ENCODE measurements around the gene PLA2G2F. TPM values are rescaled to one million over a fixed set of nuclear protein-coding genes. Genes with fewer than 3 reads are reported as not detected.
A peak's percentile ranks its signal among the peaks of the same experiment; 100 is the strongest.

Gene PLA2G2F
- total and polyA plus RNA-seq, 4 donors, result 0.03 to 0.13 TPM; not detected in 2

DNA sequence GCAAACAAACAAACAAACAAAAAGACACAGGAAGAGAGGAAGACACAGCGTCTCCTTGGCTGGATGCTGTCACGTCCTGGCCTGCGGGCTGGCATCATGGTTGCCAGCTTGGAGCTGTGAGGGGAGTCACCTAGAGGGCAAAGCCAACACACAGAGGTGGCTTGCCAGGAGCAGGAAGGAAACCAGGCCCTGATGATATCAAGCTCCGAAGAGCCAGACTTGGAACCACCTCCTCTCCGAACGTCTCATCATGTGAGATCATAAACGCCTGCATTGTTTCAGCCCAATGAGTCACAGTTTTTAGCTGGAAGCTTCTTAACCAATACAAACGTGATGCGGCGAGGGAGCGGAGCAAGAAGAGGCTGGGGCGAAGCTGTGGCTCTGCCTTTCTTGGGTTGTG, 28.4 kb upstream of the PLA2G2F start:
- no peaks in the 10 kb centered on the region for H3K36me3 ChIP-seq (ENCODE audit: control insufficient read depth in 1 of 2, insufficient read depth in 2 of 2, low read length in 1 of 2)
- H3K4me3 ChIP-seq (ENCODE audit: low read length in 2 of 2), result no peak overlapping the region
- intact Hi-C loops (cut with DNase I), result no loop called here
- ATAC-seq (ENCODE audit: low FRiP score), result peak; percentile 17
- no peaks in the 10 kb centered on the region for H3K4me1 ChIP-seq (ENCODE audit: control insufficient read depth in 1 of 2, insufficient read depth in 2 of 2, low read length in 2 of 2)
- H3K27me3 ChIP-seq (ENCODE audit: control insufficient read depth in 1 of 2, insufficient read depth in 2 of 2, low read length in 1 of 2), result no peaks in the 10 kb centered on the region
- H3K9me3 ChIP-seq (ENCODE audit: control insufficient read depth, low read length), result no peaks in the 10 kb centered on the region
- H3K27ac ChIP-seq (ENCODE audit: low read depth in 1 of 2, low read length in 2 of 2), result no peak overlapping the region
- peak in 1 of 2 donors; percentile 51 for DNase-seq
- 85 to 86% methylated on average over 12 of the region's 12 CpGs for WGBS, 2 donors

DNA sequence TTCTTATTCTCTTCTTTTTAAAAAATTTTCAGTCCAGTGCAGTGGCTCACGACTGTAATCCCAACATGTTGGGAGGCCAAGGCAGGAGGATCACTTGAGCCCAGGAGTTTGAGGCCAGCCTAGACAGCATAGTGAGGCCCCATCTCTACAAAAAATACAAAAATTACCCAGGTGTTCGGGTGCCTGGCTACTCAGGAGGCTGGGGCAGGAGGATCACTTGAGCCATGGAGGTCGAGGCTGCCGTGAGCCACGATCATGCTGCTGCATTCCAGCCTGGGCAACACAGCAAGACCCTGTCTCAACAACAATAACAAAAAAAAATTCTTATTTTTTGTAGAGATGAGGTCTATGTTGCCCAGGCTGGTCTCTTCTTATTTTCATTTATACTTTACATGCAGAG, 27.7 kb upstream of the PLA2G2F start:
- no peaks in the 10 kb centered on the region for H3K9me3 ChIP-seq (ENCODE audit: control insufficient read depth, low read length)
- peak in 1 of 2 donors; percentile 26 for DNase-seq
- intact Hi-C loops (cut with DNase I), result no loop called here
- WGBS, 2 donors, result 93 to 94% methylated on average over 5 of the region's 5 CpGs
- H3K27ac ChIP-seq (ENCODE audit: low read depth in 1 of 2, low read length in 2 of 2), result no peak overlapping the region
- H3K4me1 ChIP-seq (ENCODE audit: control insufficient read depth in 1 of 2, insufficient read depth in 2 of 2, low read length in 2 of 2), result no peaks in the 10 kb centered on the region
- no peaks in the 10 kb centered on the region for H3K36me3 ChIP-seq (ENCODE audit: control insufficient read depth in 1 of 2, insufficient read depth in 2 of 2, low read length in 1 of 2)
- H3K27me3 ChIP-seq (ENCODE audit: control insufficient read depth in 1 of 2, insufficient read depth in 2 of 2, low read length in 1 of 2), result no peaks in the 10 kb centered on the region
- H3K4me3 ChIP-seq (ENCODE audit: low read length in 2 of 2), result no peak overlapping the region
- no peak for ATAC-seq (ENCODE audit: low FRiP score)

DNA sequence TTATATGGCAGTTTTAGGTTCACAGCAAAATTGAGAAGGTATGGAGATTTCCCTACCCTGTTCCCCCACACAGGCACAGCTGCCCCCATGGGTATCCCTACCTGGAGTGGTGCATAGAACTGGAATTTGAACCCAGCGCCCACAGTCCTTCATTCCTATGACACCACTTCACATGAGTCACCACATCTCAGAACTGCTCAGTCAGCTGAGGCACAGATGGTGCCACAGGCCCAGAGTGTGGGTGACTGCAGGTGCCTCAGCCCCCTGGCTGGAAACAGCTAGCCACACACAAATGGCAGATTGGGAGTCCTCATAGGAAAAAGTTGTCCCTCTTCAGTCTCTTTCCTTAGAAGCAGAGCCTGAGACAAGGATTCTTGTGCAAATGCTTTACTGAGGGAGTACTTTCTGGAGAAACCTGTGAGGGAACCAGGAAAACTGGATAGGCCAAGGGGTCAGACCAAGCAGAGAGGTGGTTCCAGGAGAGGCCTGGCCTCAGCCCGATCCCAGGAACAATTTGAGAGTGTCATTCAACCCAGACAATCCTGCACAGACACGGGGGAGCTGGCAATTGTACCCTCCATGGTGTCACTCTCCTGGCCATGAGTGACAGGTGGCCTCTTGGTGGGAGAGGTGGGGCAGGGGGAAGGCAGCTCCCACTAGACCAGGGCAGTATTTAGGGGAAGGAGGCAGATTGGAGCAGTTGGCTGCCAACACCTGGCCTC, 26.7 kb upstream of the PLA2G2F start:
- 87 to 89% methylated on average over 3 of the region's 3 CpGs for WGBS, 2 donors
- intact Hi-C loops (cut with DNase I), result no loop called here

DNA sequence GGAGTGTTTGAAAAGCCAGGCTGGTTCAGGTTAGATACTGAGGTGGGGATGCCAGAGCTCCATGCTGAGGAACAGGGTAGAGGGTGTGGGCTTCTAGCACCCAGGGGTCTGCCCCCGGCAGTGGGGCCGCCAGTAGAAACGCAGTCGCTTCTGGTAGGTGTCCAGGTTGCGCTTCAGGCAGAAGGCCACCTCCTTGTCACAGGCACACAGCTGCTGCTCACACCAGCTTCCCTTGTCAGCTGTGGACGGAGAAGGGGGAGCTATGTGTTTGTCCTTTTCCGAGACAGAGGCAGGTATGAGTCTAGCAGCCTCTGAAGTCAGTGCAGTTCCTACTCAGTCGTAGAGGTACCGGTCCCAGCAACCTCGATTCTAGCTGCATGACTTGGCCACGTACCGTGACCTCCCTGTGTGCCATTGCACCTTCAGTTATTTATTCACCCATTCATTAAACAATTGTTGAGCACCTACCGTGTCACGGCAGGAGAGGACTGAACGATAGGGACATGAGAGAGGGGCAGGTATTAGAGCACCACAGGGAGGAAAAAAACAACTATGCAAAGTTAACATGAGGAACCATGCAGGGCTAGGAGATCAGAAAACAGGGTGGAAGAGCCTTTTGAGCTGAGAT, 25.0 kb upstream of the PLA2G2F start:
- Histone ChIP-seq H3K4me1 (ENCODE audit: control insufficient read depth in 1 of 2, insufficient read depth in 2 of 2, low read length in 2 of 2) (no peaks in the 10 kb centered on the region), H3K36me3 (ENCODE audit: control insufficient read depth in 1 of 2, insufficient read depth in 2 of 2, low read length in 1 of 2) (no peaks in the 10 kb centered on the region), H3K9me3 (ENCODE audit: control insufficient read depth, low read length) (no peaks in the 10 kb centered on the region), H3K27ac (ENCODE audit: low read depth in 1 of 2, low read length in 2 of 2) (no peak overlapping the region), H3K27me3 (ENCODE audit: control insufficient read depth in 1 of 2, insufficient read depth in 2 of 2, low read length in 1 of 2) (no peaks in the 10 kb centered on the region), H3K4me3 (ENCODE audit: low read length in 2 of 2) (no peak overlapping the region)
- DNase-seq (no peak), ATAC-seq (ENCODE audit: low FRiP score) (no peak)
- WGBS, 2 donors, result 77% methylated on average over 15 of the region's 15 CpGs
- intact Hi-C loops (cut with DNase I), result no loop called here

More for the DNA sequence above, 26.7 kb upstream of the PLA2G2F start:
- no peaks in the 10 kb centered on the region for H3K9me3 ChIP-seq (ENCODE audit: control insufficient read depth, low read length)
- H3K27ac ChIP-seq (ENCODE audit: low read depth in 1 of 2, low read length in 2 of 2), result no peak overlapping the region
- no peaks in the 10 kb centered on the region for H3K4me1 ChIP-seq (ENCODE audit: control insufficient read depth in 1 of 2, insufficient read depth in 2 of 2, low read length in 2 of 2)
- peak in 1 of 2 donors; percentile 46 for DNase-seq
- H3K4me3 ChIP-seq (ENCODE audit: low read length in 2 of 2), result no peak overlapping the region
- H3K27me3 ChIP-seq (ENCODE audit: control insufficient read depth in 1 of 2, insufficient read depth in 2 of 2, low read length in 1 of 2), result no peaks in the 10 kb centered on the region
- no peak for ATAC-seq (ENCODE audit: low FRiP score)
- H3K36me3 ChIP-seq (ENCODE audit: control insufficient read depth in 1 of 2, insufficient read depth in 2 of 2, low read length in 1 of 2), result no peaks in the 10 kb centered on the region

DNA sequence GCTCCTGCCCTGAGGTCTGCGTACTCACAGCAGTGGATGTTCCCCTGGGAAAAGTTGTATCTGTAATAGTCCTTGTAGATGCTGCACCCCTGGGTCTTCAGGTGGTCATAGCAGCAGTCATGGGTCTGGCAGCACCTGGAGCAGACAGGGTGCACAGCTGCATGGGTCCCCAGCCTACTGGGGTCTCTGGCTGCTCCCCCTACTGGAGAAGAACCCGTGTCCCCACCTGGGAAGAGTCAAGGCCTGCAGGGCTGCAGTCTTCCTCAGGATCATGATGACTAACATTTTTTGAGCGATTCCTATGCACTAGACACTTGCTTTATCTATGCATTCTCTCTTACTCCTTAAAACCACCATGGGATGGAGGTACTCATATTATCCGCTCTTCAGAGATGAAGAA, 23.6 kb upstream of the PLA2G2F start:
- no peaks in the 10 kb centered on the region for H3K27me3 ChIP-seq (ENCODE audit: control insufficient read depth in 1 of 2, insufficient read depth in 2 of 2, low read length in 1 of 2)
- intact Hi-C loops (cut with DNase I), result no loop called here
- ATAC-seq (ENCODE audit: low FRiP score) (no peak), DNase-seq (peak in 1 of 2 donors; percentile 12)
- H3K4me1 ChIP-seq (ENCODE audit: control insufficient read depth in 1 of 2, insufficient read depth in 2 of 2, low read length in 2 of 2), result no peaks in the 10 kb centered on the region
- H3K27ac ChIP-seq (ENCODE audit: low read depth in 1 of 2, low read length in 2 of 2), result no peak overlapping the region
- no peaks in the 10 kb centered on the region for H3K36me3 ChIP-seq (ENCODE audit: control insufficient read depth in 1 of 2, insufficient read depth in 2 of 2, low read length in 1 of 2)
- 83 to 85% methylated on average over 4 of the region's 4 CpGs for WGBS, 2 donors
- no peak overlapping the region for H3K4me3 ChIP-seq (ENCODE audit: low read length in 2 of 2)
- no peaks in the 10 kb centered on the region for H3K9me3 ChIP-seq (ENCODE audit: control insufficient read depth, low read length)

DNA sequence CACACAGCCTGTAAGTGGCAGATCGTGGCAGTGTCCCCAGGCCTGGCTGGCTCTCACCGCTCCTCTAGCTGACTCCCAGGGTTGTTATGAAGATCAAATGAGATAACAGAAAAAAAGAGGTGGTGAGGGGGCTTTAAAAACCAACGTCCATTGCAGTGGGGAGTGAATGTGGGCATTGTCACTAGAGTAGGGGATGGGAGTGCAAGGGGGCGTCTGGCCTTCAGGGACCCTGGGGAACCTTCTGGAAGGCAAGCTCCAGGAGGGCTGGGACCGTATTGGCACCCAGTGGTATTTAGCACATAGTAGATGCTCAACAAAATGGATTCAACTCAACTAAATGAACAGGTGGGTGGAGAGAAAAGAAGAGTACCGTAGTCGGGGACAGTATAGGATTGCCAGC, 23.2 kb upstream of the PLA2G2F start:
- 85% methylated on average over 7 of the region's 7 CpGs for WGBS, 2 donors
- DNase-seq, result peak in 1 of 2 donors; percentile 42

DNA sequence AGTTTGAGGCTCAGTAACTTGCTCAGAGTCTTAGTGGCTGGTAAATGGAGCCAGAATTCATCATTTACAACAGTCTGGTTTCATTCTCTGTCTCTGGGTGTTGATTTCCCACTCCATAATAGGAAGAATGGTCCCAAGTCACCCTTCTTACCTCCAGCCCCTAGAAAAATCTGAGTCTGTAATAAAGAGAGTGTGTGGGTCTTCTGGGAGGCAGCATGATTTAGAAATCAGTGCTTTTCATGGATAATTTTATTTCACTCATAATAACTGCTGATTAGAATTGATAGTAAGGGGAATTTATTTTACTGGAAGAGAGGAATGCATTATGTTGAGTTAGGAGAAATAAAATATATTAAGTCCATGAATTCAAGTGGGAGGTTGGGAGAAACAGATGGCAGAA, 21.9 kb upstream of the PLA2G2F start:
- H3K36me3 ChIP-seq (ENCODE audit: control insufficient read depth in 1 of 2, insufficient read depth in 2 of 2, low read length in 1 of 2), result no peaks in the 10 kb centered on the region
- H3K27ac ChIP-seq (ENCODE audit: low read depth in 1 of 2, low read length in 2 of 2), result no peak overlapping the region
- intact Hi-C loops (cut with DNase I), result no loop called here
- no peak overlapping the region for H3K4me3 ChIP-seq (ENCODE audit: low read length in 2 of 2)
- no peaks in the 10 kb centered on the region for H3K4me1 ChIP-seq (ENCODE audit: control insufficient read depth in 1 of 2, insufficient read depth in 2 of 2, low read length in 2 of 2)
- DNase-seq, result no peak
- H3K27me3 ChIP-seq (ENCODE audit: control insufficient read depth in 1 of 2, insufficient read depth in 2 of 2, low read length in 1 of 2), result no peaks in the 10 kb centered on the region
- no peaks in the 10 kb centered on the region for H3K9me3 ChIP-seq (ENCODE audit: control insufficient read depth, low read length)
- no peak for ATAC-seq (ENCODE audit: low FRiP score)

More for the DNA sequence above, 23.2 kb upstream of the PLA2G2F start:
- intact Hi-C loops (cut with DNase I), result no loop called here
- H3K4me1 ChIP-seq (ENCODE audit: control insufficient read depth in 1 of 2, insufficient read depth in 2 of 2, low read length in 2 of 2), result no peaks in the 10 kb centered on the region
- no peak for ATAC-seq (ENCODE audit: low FRiP score)
- H3K4me3 ChIP-seq (ENCODE audit: low read length in 2 of 2), result no peak overlapping the region
- H3K27me3 ChIP-seq (ENCODE audit: control insufficient read depth in 1 of 2, insufficient read depth in 2 of 2, low read length in 1 of 2), result no peaks in the 10 kb centered on the region
- no peaks in the 10 kb centered on the region for H3K36me3 ChIP-seq (ENCODE audit: control insufficient read depth in 1 of 2, insufficient read depth in 2 of 2, low read length in 1 of 2)
- H3K9me3 ChIP-seq (ENCODE audit: control insufficient read depth, low read length), result no peaks in the 10 kb centered on the region
- no peak overlapping the region for H3K27ac ChIP-seq (ENCODE audit: low read depth in 1 of 2, low read length in 2 of 2)

DNA sequence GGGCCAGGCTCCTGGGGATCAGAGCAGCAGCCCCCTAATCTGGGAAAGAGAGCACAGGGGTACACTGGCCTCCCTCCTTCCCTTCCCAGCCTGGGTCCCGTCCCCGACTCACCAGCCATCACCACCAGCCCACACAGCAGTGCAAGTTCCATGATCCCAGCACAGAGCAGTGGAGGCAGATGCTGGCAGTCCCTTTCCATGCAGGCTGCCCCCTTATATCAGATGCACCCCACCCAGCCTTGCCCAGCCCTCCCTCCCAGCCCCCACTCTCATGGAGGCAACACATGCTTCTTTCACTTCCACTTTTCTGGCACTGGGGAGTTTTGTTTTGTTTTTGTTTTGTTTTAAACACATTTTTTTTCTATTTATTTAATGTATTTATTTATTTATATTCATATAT, 19.8 kb upstream of the PLA2G2F start, which contains the start of gene PLA2G2D:
TSS of gene PLA2G2D (minus strand) at position 190 of the 400 bp plus-strand sequence. CDS start at position 152, 38 bp downstream.
- no peaks in the 10 kb centered on the region for H3K9me3 ChIP-seq (ENCODE audit: control insufficient read depth, low read length)
- ATAC-seq (ENCODE audit: low FRiP score) (no peak), DNase-seq (peak in 1 of 2 donors; percentile 35)
- no peak within 1 kb of the TSS for H3K4me3 ChIP-seq (ENCODE audit: low read length in 2 of 2)
- no peak within 1 kb of the TSS for H3K27ac ChIP-seq (ENCODE audit: low read depth in 1 of 2, low read length in 2 of 2)
- no peaks in the 10 kb centered on the region for H3K36me3 ChIP-seq (ENCODE audit: control insufficient read depth in 1 of 2, insufficient read depth in 2 of 2, low read length in 1 of 2)
- WGBS, 2 donors, result 95 to 100% methylated on average over 2 of the region's 2 CpGs
- no peaks in the 10 kb centered on the region for H3K27me3 ChIP-seq (ENCODE audit: control insufficient read depth in 1 of 2, insufficient read depth in 2 of 2, low read length in 1 of 2)
- intact Hi-C loops (cut with DNase I), result no loop called here
- H3K4me1 ChIP-seq (ENCODE audit: control insufficient read depth in 1 of 2, insufficient read depth in 2 of 2, low read length in 2 of 2), result no peaks in the 10 kb centered on the region

DNA sequence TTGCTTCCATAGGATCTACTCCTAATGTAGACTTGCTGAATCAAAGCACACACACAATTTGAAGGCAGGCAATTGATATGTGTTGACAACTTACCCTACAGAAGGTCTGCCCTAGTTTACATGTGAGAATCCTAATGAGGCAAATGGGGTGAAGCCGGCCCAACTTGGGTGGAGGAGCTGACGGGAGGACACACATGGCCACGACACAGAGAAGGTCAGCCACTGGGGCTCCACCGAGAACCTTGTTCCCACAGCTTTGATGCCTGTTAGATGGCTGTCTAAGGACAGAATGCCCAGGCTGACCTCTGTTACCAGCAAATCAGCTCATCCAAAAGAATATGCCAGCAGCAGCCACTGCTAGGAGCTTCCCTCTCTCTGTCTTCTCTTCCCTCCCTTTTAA, 18.3 kb upstream of the PLA2G2F start:
- H3K4me1 ChIP-seq (ENCODE audit: control insufficient read depth in 1 of 2, insufficient read depth in 2 of 2, low read length in 2 of 2), result no peaks in the 10 kb centered on the region
- intact Hi-C loops (cut with DNase I), result no loop called here
- WGBS, 2 donors, result 89 to 93% methylated on average over 4 of the region's 4 CpGs
- H3K27me3 ChIP-seq (ENCODE audit: control insufficient read depth in 1 of 2, insufficient read depth in 2 of 2, low read length in 1 of 2), result no peaks in the 10 kb centered on the region
- ATAC-seq (ENCODE audit: low FRiP score) (no peak), DNase-seq (peak in 1 of 2 donors; percentile 59)
- no peaks in the 10 kb centered on the region for H3K36me3 ChIP-seq (ENCODE audit: control insufficient read depth in 1 of 2, insufficient read depth in 2 of 2, low read length in 1 of 2)
- no peak overlapping the region for H3K4me3 ChIP-seq (ENCODE audit: low read length in 2 of 2)
- no peak overlapping the region for H3K27ac ChIP-seq (ENCODE audit: low read depth in 1 of 2, low read length in 2 of 2)
- H3K9me3 ChIP-seq (ENCODE audit: control insufficient read depth, low read length), result peaks cover 1% of the 10 kb centered on the region
